Activated CD8-positive, alpha-beta T cell treated with anti-CD3 and anti-CD28 coated beads for 36 hours (primary cell): ENCODE measurements around the gene HSPG2. TPM values are rescaled to one million over a fixed set of nuclear protein-coding genes. Genes with fewer than 3 reads are reported as not detected.

Source experiments
- ATAC-seq: fragments of 200-7000 bp; cut with Tn5 transposase; one replicate; pipeline ENCODE4 v1.10.0; 2021; ENCODE audit warnings: mild to moderate bottlenecking, moderate library complexity
- CTCF ChIA-PET: fragments of 350-600 bp; sonication (Branson Sonifier 250); formaldehyde crosslinking; loops from one replicate; lab custom pipeline; 2021; ENCODE audit warnings: antibody characterized with exemption; lab: Charles Lee
- POLR2A ChIA-PET: fragments of 350-600 bp; sonication (Branson Sonifier 250); formaldehyde crosslinking; loops from one replicate; lab custom pipeline; 2021; ENCODE audit warnings: antibody characterized with exemption; lab: Charles Lee
- DNase-seq: peaks from one replicate; pipeline ENCODE4 v3.0.0-alpha.2; 2020
- H3K27ac Mint-ChIP-seq: one replicate; pipeline ENCODE4 v1.8.0; 2021; ENCODE audit warnings: mild to moderate bottlenecking, mixed read lengths
- H3K27me3 Mint-ChIP-seq: one replicate; pipeline ENCODE4 v1.8.0; 2021; ENCODE audit warnings: mixed read lengths
- H3K36me3 Mint-ChIP-seq: one replicate; pipeline ENCODE4 v1.8.0; 2021; ENCODE audit warnings: low read depth, mixed read lengths
- H3K4me1 Mint-ChIP-seq: one replicate; pipeline ENCODE4 v1.8.0; 2021; ENCODE audit warnings: low read depth, mixed read lengths
- H3K4me3 Mint-ChIP-seq: one replicate; pipeline ENCODE4 v1.8.0; 2021; ENCODE audit warnings: mild to moderate bottlenecking, moderate library complexity, mixed read lengths
- H3K9me3 Mint-ChIP-seq: one replicate; pipeline ENCODE4 v1.8.0; 2021; ENCODE audit warnings: mixed read lengths
- intact Hi-C: fragments of 100-400 bp; cut with micrococcal nuclease; formaldehyde crosslinking; loops from one replicate; pipeline ENCODE4 v1.10.0; 2022
- total RNA-seq, 2 experiments: library from RNA; stranded (reverse); gene quantifications; one replicate each; pipeline ENCODE4 v1.2.3, GENCODE V29; 2021
- TF ChIP-seq, protein P1 (sequence below): fragments of 200-600 bp; IDR thresholded peaks from one replicate; pipeline ENCODE4 v1.8.0; 2022; ENCODE audit warnings: antibody characterized with exemption, mild to moderate bottlenecking

The HSPG2 gene
- total RNA-seq, 2 experiments from 2014 or later: 52.1 to 59.0 TPM

- peaks cover 19% of the 10 kb centered on the region for H3K4me1 Mint-ChIP-seq
- intact Hi-C loops: no loop called here
- no peak for ATAC-seq
- no peaks in the 10 kb centered on the region for H3K36me3 Mint-ChIP-seq
- POLR2A ChIA-PET: no interaction called here
- no peak overlapping the region for H3K4me3 Mint-ChIP-seq
- TF ChIP-seq, protein P1, sequence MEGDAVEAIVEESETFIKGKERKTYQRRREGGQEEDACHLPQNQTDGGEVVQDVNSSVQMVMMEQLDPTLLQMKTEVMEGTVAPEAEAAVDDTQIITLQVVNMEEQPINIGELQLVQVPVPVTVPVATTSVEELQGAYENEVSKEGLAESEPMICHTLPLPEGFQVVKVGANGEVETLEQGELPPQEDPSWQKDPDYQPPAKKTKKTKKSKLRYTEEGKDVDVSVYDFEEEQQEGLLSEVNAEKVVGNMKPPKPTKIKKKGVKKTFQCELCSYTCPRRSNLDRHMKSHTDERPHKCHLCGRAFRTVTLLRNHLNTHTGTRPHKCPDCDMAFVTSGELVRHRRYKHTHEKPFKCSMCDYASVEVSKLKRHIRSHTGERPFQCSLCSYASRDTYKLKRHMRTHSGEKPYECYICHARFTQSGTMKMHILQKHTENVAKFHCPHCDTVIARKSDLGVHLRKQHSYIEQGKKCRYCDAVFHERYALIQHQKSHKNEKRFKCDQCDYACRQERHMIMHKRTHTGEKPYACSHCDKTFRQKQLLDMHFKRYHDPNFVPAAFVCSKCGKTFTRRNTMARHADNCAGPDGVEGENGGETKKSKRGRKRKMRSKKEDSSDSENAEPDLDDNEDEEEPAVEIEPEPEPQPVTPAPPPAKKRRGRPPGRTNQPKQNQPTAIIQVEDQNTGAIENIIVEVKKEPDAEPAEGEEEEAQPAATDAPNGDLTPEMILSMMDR: no peak
- DNase-seq: no peak
- H3K9me3 Mint-ChIP-seq: no peaks in the 10 kb centered on the region
- no peak overlapping the region for H3K27ac Mint-ChIP-seq
- CTCF ChIA-PET: interaction anchor here (0.9 to 2.2 kb wide), 2 partner anchors 11 to 302 kb away, joined by 3 to 11 read pairs; no protein-coding TSS in a partner anchor
- H3K27me3 Mint-ChIP-seq: no peaks in the 10 kb centered on the region
These were observed 24.7 kb upstream of the HSPG2 start for GRCh38 chr1:21961799-21962198.

GRCh38 chr1:21961337-21961736 lies 24.2 kb upstream of the HSPG2 start:
- DNase-seq: no peak
- CTCF ChIA-PET: interaction anchor here (0.9 kb wide), 1 partner anchor 302 kb away, joined by 3 read pairs; no protein-coding TSS in a partner anchor
- POLR2A ChIA-PET: no interaction called here
- no peak for ATAC-seq
- Mint-ChIP-seq H3K4me1 (peaks cover 24% of the 10 kb centered on the region), H3K27me3 (no peaks in the 10 kb centered on the region), H3K9me3 (no peaks in the 10 kb centered on the region), H3K36me3 (no peaks in the 10 kb centered on the region), H3K27ac (no peak overlapping the region), H3K4me3 (no peak overlapping the region)
- TF ChIP-seq, protein P1: no peak
- intact Hi-C loops: no loop called here

GRCh38 chr1:21956720-21957552 lies 19.8 kb upstream of the HSPG2 start:
- POLR2A ChIA-PET: interaction anchor here (1.0 to 1.7 kb wide), 5 partner anchors 21 to 175 kb away, joined by 3 read pairs; no protein-coding TSS in a partner anchor
- Mint-ChIP-seq H3K27me3 (no peaks in the 10 kb centered on the region), H3K36me3 (no peaks in the 10 kb centered on the region), H3K9me3 (no peaks in the 10 kb centered on the region), H3K4me1 (peaks cover 29% of the 10 kb centered on the region), H3K4me3 (peak overlapping the region; percentile 62), H3K27ac (peak overlapping the region; percentile 92)
- CTCF ChIA-PET: interaction anchor here (1.3 to 1.6 kb wide), 2 partner anchors 14 to 34 kb away, joined by 3 to 5 read pairs; no protein-coding TSS in a partner anchor
- ATAC-seq (peak; percentile 90), DNase-seq (peak; percentile 77)
- intact Hi-C loops: no loop called here
- TF ChIP-seq, protein P1: no peak

- intact Hi-C loops: no loop called here
- no peaks in the 10 kb centered on the region for H3K9me3 Mint-ChIP-seq
- H3K27ac Mint-ChIP-seq: peak overlapping the region; percentile 92
- peak overlapping the region; percentile 62 for H3K4me3 Mint-ChIP-seq
- ATAC-seq: peak; percentile 22
- TF ChIP-seq, protein P1: no peak
- peaks cover 29% of the 10 kb centered on the region for H3K4me1 Mint-ChIP-seq
- no peaks in the 10 kb centered on the region for H3K27me3 Mint-ChIP-seq
- H3K36me3 Mint-ChIP-seq: no peaks in the 10 kb centered on the region
- CTCF ChIA-PET: interaction anchor here (0.8 kb wide), 1 partner anchor 16 kb away, joined by 3 read pairs; no protein-coding TSS in a partner anchor
- peak; percentile 45 for DNase-seq
- POLR2A ChIA-PET: interaction anchor here (0.6 to 1.7 kb wide), 2 partner anchors 11 to 19 kb away, joined by 3 read pairs; no protein-coding TSS in a partner anchor
These were observed 18.6 kb upstream of the HSPG2 start for GRCh38 chr1:21955501-21956281.
